Measurements from ENCODE around the gene SERPINE3.

- no peak for TF ChIP-seq CTCF (conservative IDR thresholded peaks at IDR 0.05)
- no peak for TF ChIP-seq EZH2 (IDR thresholded peaks at IDR 0.05; ENCODE audit: low read depth)
Observed at GRCh38 chr13:51370811-51371210, 31.3 kb downstream of the SERPINE3 start.

All from PC-9 (cell line).